HL-60 (cell line): ENCODE measurements around the gene GRAMD1A.

Experiments used
- GABPA ChIP-seq: IDR thresholded peaks from 2 replicates; pipeline ENCODE4 v1.6.1; 2012; ENCODE audit warnings: low read depth
- POLR2AphosphoS5 ChIP-seq: IDR thresholded peaks from 2 replicates; pipeline ENCODE4 v1.6.1; 2012; ENCODE audit warnings: low read depth
- TF ChIP-seq, protein P1 (sequence below): IDR thresholded peaks from one replicate; pipeline ENCODE4 v1.5.1; 2011; ENCODE audit warnings: low read length, control low read depth, inconsistent platforms; ENCODE audit not compliant: insufficient read depth
- TF ChIP-seq, protein P2 (sequence below): IDR thresholded peaks from 2 replicates; pipeline ENCODE4 v1.6.1; 2012; ENCODE audit warnings: low read depth; ENCODE audit not compliant: insufficient replicate concordance

DNA sequence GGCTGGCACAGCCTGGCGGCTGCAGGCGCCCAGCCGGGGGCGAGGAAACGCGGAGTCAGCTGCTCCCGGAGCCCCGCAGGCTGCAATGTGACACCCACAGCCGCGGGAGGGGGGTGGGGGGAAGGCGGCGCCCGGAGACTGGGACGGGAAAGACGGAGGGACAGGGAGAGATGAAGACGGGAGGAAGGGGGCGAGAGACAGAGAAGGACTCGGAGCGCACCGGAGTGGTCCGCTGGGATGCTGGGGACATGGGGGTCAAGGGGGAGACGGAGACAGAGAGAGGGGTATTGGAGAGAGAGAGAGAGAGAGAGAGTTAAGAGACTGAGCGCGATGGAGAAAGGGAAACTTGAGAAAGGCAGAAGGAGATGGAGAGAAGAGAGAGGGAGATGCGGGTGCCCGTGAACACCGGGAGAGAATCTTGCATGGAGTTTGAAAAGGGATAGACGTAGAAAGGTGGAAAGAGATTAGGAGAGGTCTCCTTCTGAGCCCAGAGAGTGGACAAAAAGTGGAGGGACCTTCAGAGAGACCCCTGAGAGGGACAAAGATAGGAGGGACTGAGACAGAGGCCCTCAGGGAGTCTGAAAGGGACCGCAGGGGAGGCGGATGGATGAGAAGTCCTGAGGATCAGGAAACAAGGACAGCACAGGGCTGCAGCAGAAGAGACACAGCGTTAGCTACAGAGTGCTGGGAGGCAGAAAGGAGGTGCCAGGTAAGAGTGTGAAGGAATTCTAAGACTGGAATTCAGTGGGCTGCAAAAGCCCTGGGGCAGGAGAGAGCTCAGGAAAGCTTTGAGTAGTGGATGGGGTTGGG lies 31.2 kb downstream of the GRAMD1A start:
- TF ChIP-seq, protein P1, sequence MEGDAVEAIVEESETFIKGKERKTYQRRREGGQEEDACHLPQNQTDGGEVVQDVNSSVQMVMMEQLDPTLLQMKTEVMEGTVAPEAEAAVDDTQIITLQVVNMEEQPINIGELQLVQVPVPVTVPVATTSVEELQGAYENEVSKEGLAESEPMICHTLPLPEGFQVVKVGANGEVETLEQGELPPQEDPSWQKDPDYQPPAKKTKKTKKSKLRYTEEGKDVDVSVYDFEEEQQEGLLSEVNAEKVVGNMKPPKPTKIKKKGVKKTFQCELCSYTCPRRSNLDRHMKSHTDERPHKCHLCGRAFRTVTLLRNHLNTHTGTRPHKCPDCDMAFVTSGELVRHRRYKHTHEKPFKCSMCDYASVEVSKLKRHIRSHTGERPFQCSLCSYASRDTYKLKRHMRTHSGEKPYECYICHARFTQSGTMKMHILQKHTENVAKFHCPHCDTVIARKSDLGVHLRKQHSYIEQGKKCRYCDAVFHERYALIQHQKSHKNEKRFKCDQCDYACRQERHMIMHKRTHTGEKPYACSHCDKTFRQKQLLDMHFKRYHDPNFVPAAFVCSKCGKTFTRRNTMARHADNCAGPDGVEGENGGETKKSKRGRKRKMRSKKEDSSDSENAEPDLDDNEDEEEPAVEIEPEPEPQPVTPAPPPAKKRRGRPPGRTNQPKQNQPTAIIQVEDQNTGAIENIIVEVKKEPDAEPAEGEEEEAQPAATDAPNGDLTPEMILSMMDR: no peak
- TF ChIP-seq POLR2AphosphoS5 (no peak), GABPA (no peak)
- TF ChIP-seq, protein P2, sequence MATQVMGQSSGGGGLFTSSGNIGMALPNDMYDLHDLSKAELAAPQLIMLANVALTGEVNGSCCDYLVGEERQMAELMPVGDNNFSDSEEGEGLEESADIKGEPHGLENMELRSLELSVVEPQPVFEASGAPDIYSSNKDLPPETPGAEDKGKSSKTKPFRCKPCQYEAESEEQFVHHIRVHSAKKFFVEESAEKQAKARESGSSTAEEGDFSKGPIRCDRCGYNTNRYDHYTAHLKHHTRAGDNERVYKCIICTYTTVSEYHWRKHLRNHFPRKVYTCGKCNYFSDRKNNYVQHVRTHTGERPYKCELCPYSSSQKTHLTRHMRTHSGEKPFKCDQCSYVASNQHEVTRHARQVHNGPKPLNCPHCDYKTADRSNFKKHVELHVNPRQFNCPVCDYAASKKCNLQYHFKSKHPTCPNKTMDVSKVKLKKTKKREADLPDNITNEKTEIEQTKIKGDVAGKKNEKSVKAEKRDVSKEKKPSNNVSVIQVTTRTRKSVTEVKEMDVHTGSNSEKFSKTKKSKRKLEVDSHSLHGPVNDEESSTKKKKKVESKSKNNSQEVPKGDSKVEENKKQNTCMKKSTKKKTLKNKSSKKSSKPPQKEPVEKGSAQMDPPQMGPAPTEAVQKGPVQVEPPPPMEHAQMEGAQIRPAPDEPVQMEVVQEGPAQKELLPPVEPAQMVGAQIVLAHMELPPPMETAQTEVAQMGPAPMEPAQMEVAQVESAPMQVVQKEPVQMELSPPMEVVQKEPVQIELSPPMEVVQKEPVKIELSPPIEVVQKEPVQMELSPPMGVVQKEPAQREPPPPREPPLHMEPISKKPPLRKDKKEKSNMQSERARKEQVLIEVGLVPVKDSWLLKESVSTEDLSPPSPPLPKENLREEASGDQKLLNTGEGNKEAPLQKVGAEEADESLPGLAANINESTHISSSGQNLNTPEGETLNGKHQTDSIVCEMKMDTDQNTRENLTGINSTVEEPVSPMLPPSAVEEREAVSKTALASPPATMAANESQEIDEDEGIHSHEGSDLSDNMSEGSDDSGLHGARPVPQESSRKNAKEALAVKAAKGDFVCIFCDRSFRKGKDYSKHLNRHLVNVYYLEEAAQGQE: no peak
